ENCODE results near the gene COBL.

- TF ChIP-seq POLR2A (IDR thresholded peaks at IDR 0.05; ENCODE audit: low read depth, low read length) (no peak), TAF1 (IDR thresholded peaks at IDR 0.05; ENCODE audit: low read depth, low read length) (no peak), POLR2AphosphoS5 (IDR thresholded peaks at IDR 0.05; ENCODE audit: low read depth, low read length) (no peak), SPI1 (IDR thresholded peaks at IDR 0.05; ENCODE audit: low read depth, low read length) (no peak), PAX5 (IDR thresholded peaks at IDR 0.05; ENCODE audit: insufficient read depth, low read length, severe bottlenecking) (no peak), POU2F2 (IDR thresholded peaks at IDR 0.05; ENCODE audit: low read depth, low read length) (no peak)
Measured at GRCh38 chr7:51034521-51035264, 281.9 kb downstream of the COBL start.
